ENCODE data around the gene TP53RK.

GRCh38 chr20:46681032-46681854 lies 8.0 kb downstream of the TP53RK start:
- TF ChIP-seq, protein P1, sequence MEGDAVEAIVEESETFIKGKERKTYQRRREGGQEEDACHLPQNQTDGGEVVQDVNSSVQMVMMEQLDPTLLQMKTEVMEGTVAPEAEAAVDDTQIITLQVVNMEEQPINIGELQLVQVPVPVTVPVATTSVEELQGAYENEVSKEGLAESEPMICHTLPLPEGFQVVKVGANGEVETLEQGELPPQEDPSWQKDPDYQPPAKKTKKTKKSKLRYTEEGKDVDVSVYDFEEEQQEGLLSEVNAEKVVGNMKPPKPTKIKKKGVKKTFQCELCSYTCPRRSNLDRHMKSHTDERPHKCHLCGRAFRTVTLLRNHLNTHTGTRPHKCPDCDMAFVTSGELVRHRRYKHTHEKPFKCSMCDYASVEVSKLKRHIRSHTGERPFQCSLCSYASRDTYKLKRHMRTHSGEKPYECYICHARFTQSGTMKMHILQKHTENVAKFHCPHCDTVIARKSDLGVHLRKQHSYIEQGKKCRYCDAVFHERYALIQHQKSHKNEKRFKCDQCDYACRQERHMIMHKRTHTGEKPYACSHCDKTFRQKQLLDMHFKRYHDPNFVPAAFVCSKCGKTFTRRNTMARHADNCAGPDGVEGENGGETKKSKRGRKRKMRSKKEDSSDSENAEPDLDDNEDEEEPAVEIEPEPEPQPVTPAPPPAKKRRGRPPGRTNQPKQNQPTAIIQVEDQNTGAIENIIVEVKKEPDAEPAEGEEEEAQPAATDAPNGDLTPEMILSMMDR (IDR thresholded peaks at IDR 0.05; ENCODE audit: low read depth, low read length), result peak; percentile 99
- TF ChIP-seq EZH2phosphoT487 (IDR thresholded peaks at IDR 0.05; ENCODE audit: low read depth), result no peak
